ENCODE data around the gene TMEM14A. TPM values are rescaled to one million over a fixed set of nuclear protein-coding genes. Genes with fewer than 3 reads are reported as not detected.

TMEM14A gene
- total and polyA plus RNA-seq, 8 donors = 12.4 to 29.6 (median 17.3) TPM

- H3K4me1 ChIP-seq = no peaks in the 10 kb centered on the region
These were observed 6.5 kb upstream of the TMEM14A start for GRCh38 chr6:52664186-52664990.

GRCh38 chr6:52664991-52665686 lies 5.8 kb upstream of the TMEM14A start:
- TF ChIP-seq CTCF (IDR thresholded peaks at IDR 0.05) = no peak
- Histone ChIP-seq H3K27me3 (no peaks in the 10 kb centered on the region), H3K36me3 (no peaks in the 10 kb centered on the region), H3K4me3 (peak overlapping the region; percentile 58 to 76 (median 71)), H3K4me1 (no peaks in the 10 kb centered on the region), H3K9me3 (no peaks in the 10 kb centered on the region), H3K27ac (peak overlapping the region in 2 of 4 donors; percentile 70 to 84)
- intact Hi-C loops (cut with DNase I) = loop anchor here in 2 of 3 donors (2.0 to 5.0 kb wide), 2 partner anchors 248 to 252 kb away; no protein-coding TSS in a partner anchor
- DNase-seq = no peak
- no peak for FAIRE-seq
- WGBS, 2 donors = 35 to 41% methylated on average over 10 of the region's 10 CpGs
- ATAC-seq = peak in 3 of 4 donors; percentile 1 to 6 (median 5)

More at GRCh38 chr6:52664186-52664990, 6.5 kb upstream of the TMEM14A start:
- Histone ChIP-seq H3K27ac (peak overlapping the region; percentile 20 to 84 (median 62)), H3K27me3 (no peaks in the 10 kb centered on the region), H3K9me3 (no peaks in the 10 kb centered on the region), H3K36me3 (no peaks in the 10 kb centered on the region), H3K4me3 (peak overlapping the region; percentile 58 to 76 (median 71))
- DNase-seq (peak; percentile 92 to 96 (median 93)), ATAC-seq (peak; percentile 96 to 99 (median 98)), FAIRE-seq (no peak)
- TF ChIP-seq CTCF (IDR thresholded peaks at IDR 0.05) = no peak
- 1% methylated on average over 40 to 53 of the region's 53 CpGs for WGBS, 2 donors
- intact Hi-C loops (cut with DNase I) = loop anchor here in 2 of 3 donors (2.0 to 5.0 kb wide), 2 partner anchors 247 to 252 kb away; no protein-coding TSS in a partner anchor

GRCh38 chr6:52666071-52666470 lies 4.8 kb upstream of the TMEM14A start:
- no peak for ATAC-seq
- 53 to 68% methylated on average over 2 of the region's 2 CpGs for WGBS, 2 donors
- Histone ChIP-seq H3K4me1 (peaks cover 0 to 5% (median 0%) of the 10 kb centered on the region in 3 donors), H3K9me3 (no peaks in the 10 kb centered on the region), H3K27me3 (no peaks in the 10 kb centered on the region), H3K36me3 (no peaks in the 10 kb centered on the region), H3K4me3 (peak overlapping the region in 3 of 4 donors; percentile 67 to 76 (median 75)), H3K27ac (no peak overlapping the region)
- no peak for FAIRE-seq
- intact Hi-C loops (cut with DNase I) = no loop called here
- no peak for DNase-seq
- TF ChIP-seq CTCF (IDR thresholded peaks at IDR 0.05) = no peak

- intact Hi-C loops (cut with DNase I) = no loop called here
- no peak for TF ChIP-seq CTCF (IDR thresholded peaks at IDR 0.05)
- peak overlapping the region in 1 of 4 donors; percentile 75 for H3K4me3 ChIP-seq
- no peak overlapping the region for H3K27ac ChIP-seq
- FAIRE-seq = no peak
- H3K4me1 ChIP-seq = peaks cover 0 to 6% (median 2%) of the 10 kb centered on the region in 3 donors
- H3K27me3 ChIP-seq = no peaks in the 10 kb centered on the region
- no peaks in the 10 kb centered on the region for H3K9me3 ChIP-seq
- no peak for DNase-seq
- no peaks in the 10 kb centered on the region for H3K36me3 ChIP-seq
- 88 to 89% methylated on average over 2 of the region's 2 CpGs for WGBS, 2 donors
- ATAC-seq = no peak
These were observed 4.4 kb upstream of the TMEM14A start for GRCh38 chr6:52666523-52666922.
